Heart left ventricle (tissue), 13 donors: ENCODE measurements around the gene JAGN1.
"Not testable (repeated sequence)": the region's sequence is repeated elsewhere in the genome, so short reads cannot be mapped to it uniquely, and the experiment has no call there.

Source experiments
- CTCF ChIP-seq, 12 donors: fragments of 200-600 bp; sonication (generic) in 4 of 12; IDR thresholded peaks; one replicate each; pipeline versions ENCODE4 v1.5.0 to v1.8.0; 2018 to 2022; ENCODE audit warnings: antibody characterized with exemption in 12 of 12, mild to moderate bottlenecking in 5 of 12
- POLR2A ChIP-seq, 2 donors: fragments of 450-650 bp; IDR thresholded peaks; one replicate each; pipeline ENCODE4 v1.6.1; 2017; ENCODE audit warnings: antibody characterized with exemption in 2 of 2, mild to moderate bottlenecking in 2 of 2, moderate library complexity in 2 of 2
- donor health status: ischemic (EF 13 %, LVEDD 7.1; RV severe dilation, severe dysfunction).
- donor health status: DM: no; HTN: yes; CAD: no.
- donor health status: DM: no; HTN: no; CAD: no.
- donor health status: ischemic (EF 25% LVEDD 6.9; RV normal size, moderate dysfunction).
- donor health status: ischemic (EF 25% LVEDD 5.7; RV mildly dilated, moderate dysfunction).
- donor health status: ischemic (EF 35%, LVEDD 5.7; RV mildly dilated, moderate dysfunction).
- donor health status: nonischemic (EF 11% LVEDD 7.7; RV severe dilation, severe dysfunction).
- donor health status: DM: yes; HTN: yes; CAD: no.
- donor health status: PGD.
- donor health status: ischemic (EF 29% LVEDD 5.4; RV normal size, mild dysfunction).
- donor health status: nonischemic (EF 23%, LVEDD 6.1; RV moderate dilation, normal function).

- TF ChIP-seq POLR2A, CTCF (IDR thresholded peaks at IDR 0.05): not testable (repeated sequence)
These were observed 36.0 kb upstream of the JAGN1 start for GRCh38 chr3:9854291-9854940.
